ENCODE measurements around the gene SRP54.
"Not testable (repeated sequence)": the region's sequence is repeated elsewhere in the genome, so short reads cannot be mapped to it uniquely, and the experiment has no call there.

Gene SRP54

DNA sequence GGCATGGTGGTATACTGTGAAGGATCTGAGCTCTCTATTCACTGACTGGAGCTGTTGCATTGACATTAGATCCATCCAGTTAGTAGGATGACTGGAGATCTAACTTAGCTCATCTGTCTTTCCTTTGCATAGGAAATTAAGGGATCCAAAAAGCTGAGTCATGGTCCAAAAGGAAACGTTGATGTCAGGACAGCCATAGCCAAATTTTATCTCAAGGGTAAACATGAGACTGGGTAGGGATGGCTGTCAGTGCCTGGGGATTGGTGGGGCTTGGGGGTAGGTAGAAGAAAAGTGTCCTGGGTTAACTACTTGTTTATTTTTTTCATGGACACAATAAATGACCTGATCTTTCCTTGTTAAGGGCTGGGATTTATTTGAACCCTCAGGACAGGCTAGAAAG is 67.9 kb downstream of the SRP54 start:
- no peak for DNase-seq

DNA sequence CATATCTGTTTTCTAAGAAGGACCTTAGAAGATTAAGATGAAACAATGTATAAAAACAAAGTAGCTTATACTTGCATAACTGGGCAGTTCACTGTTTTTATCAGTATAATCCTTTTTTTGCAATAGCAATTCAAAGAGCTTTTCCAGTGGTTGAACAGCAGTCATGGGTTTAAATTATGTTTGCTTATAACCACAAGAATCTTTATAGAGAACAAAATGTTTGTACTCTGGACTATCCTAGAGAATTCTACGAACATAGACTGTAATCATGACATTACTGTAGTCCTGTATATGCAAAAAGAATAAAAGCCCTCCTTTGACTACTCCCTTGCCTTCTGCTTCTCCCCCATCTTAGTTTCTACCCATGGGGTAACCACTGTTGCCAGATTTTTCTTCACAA is 69.0 kb downstream of the SRP54 start:
- DNase-seq: no peak

DNA sequence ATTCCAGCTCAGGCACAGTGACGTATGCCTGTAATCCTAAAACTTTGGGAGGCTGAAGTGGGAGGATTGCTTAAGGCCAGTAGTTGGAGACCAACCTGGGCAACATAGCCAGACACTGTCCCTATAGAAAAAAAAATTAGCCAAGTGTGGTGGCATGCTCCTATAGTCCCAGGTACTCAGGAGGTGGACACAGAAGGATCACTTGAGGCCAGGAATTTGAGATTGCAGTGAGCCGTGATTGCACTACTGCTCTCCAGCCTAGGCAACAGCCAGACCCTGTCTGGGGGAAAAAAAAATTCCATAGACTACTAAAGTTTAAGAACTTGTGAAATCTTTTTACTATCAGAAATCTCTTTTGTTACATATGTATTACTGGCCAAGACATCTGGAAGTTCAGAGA is 69.8 kb downstream of the SRP54 start:
- no peak for DNase-seq

DNA sequence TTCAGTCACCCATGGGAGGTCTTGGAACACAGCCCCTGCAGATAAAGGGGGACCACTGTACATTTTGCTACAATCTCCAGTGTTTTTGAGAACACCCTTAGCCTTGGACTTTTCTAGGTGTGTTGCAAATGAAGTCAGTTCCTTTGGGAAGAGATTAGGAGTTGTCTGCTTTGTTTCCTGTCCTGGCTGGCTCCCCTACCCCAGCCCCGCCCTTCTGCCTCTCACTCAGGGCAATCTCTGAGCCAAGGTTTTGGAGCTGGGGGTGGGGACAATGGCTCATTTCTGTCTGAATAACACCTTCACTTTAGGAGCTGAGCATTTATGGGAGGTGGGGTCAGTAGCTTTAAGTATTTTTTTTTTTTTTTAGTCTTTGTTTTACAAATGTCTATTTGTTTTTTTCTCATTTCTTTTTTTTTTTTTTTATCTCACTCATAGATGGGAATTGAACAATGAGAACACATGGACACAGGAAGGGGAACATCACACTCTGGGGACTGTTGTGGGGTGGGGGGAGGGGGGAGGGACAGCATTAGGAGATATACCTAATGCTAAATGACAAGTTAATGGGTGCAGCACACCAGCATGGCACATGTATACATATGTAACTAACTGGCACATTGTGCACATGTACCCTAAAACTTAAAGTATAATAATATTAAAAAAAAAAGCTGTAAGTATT is 78.5 kb downstream of the SRP54 start:
- not testable (repeated sequence) for DNase-seq

DNA sequence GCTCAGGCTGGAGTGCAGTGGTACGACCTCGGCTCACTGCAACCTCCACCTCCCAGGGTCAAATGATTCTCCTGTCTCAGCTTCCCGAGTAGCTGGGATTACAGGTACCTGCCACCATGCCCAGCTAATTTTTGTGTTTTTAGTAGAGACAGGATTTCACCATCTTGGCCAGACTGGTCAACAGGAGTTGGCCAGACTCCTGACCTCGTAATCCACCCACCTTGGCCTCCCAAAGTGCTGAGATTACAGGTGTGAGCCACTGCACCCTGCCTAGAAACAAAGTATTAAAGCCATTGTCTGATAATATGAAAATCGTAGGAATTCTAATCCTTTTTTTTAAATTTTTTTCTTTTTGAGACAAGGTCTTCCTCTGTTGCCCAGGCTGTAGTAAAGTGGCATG is 82.9 kb downstream of the SRP54 start:
- not testable (repeated sequence) for DNase-seq

DNA sequence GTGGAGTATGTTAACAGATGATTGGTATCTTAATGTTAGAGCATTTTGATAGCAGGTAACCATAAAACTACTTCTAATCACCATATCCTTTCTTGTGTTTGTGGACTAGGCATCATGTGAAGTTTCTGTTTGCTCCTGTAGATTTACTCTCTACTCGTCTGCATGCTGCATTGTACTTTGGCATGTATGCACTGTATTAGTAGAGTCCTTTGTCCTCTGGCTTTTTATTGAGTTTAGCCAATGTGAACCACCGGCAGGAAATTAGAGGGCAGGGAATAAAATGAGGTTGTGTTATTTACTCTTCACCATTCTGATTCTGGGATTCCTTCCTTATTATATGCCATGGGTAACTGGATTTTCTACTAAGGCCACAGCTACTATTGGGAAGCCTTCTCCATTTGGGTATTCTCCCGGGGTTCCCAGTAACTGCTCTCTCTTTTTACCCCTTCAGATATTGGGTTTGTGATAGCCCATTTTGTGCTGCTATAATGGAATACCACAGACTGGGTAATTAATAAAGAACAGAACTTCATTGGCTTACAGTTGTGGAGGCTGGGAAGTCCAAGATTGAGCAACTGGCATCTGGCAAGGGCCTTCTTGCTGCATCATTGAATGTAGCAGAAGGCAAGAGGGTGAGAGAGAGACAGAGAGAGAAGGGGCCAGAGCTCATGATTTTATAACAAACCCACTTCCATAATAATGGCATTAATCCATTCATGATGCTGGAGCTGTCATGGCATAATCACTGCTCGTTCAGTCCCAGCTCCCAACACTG is 85.6 kb downstream of the SRP54 start:
- DNase-seq: no peak

DNA sequence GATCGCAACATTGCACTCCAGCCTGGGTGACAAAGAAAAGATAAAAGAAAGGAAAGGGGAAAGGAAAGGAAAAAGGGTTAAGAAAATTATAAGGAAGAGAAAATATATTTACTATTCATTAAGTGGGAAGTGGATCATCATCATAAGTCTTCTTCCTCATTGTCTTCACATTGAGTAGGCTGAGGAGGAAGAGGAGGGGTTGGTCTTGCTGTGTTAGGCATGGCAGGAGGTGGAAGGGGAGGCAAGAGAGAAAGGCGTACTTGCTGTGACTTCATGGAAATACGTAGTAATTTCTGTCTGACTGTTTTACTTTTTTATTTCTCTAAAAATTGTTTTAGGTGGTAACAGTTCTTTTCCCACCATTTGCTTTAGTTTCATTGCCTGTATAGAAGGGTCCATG is 89.4 kb downstream of the SRP54 start:
- DNase-seq: no peak

DNA sequence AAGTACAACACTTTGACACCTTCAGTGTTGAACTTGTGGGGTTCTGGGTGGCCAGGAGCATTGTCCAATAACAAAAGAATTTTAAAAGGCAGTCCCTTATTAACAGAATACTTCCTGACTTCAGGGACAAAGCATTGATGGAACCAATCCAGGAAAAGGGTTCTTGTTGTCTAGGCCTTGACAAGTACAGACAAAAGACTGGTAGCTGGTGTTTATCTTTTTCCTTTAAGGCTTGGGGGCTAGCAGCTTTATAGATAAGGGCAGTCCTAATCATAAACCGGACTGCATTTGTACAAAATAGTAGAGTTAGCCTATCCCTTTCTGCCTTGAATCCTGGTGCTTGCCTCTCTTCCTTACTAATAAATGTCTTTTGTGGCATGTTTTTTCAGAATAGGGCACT is 90.7 kb downstream of the SRP54 start:
- no peak for DNase-seq

DNA sequence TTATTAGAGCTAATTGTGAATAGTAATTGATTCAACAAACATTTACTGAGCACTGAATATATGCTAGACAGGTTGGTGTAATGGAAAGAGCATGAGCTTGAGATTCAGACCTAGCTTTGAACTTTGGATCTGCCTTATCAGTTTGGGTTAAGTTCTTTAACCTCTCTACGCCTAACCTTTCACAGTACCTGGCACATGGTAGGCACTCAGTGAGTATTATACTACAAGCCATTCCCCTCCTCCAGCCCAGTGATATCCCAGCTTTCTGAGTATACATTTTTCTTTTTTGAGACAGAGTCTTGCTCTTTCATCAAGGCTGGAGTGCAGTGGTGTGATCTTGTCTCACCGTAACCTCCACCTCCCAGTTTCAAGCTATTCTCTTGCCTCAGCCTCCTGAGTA is 95.3 kb downstream of the SRP54 start:
- DNase-seq: no peak

Data from CD4-positive, alpha-beta T cell treated with Interleukin-17A for 4 hours (primary cell).